Right lobe of liver (tissue), 6 donors: ENCODE results near the gene USP4. TPM values are rescaled to one million over a fixed set of nuclear protein-coding genes. Genes with fewer than 3 reads are reported as not detected.
A peak's percentile ranks its signal among the peaks of the same experiment; 100 is the strongest.
"Not testable (repeated sequence)": the region's sequence is repeated elsewhere in the genome, so short reads cannot be mapped to it uniquely, and the experiment has no call there.

ENCODE experiments used
- ATAC-seq, 4 donors: fragments of 200-7000 bp; cut with Tn5 transposase; one replicate each; pipeline ENCODE4 v1.9.1; 2020; ENCODE audit warnings: mild to moderate bottlenecking in 4 of 4, moderate library complexity in 4 of 4
- DNase-seq, 3 donors: peaks; one replicate each; pipeline ENCODE4 v3.0.0-alpha.2; 2020
- H3K27ac ChIP-seq, 3 donors: fragments of 200-600 bp; one replicate each; pipeline ENCODE4 v1.8.0; 2022
- H3K27me3 ChIP-seq, 2 donors: fragments of 200-600 bp; one replicate each; pipeline ENCODE4 v1.8.0; 2022
- H3K36me3 ChIP-seq, 4 donors: fragments of 200-600 bp; sonication (generic) in 1 of 4; one replicate each; pipeline versions ENCODE4 v1.5.1 to v1.8.0; 2017 to 2022; ENCODE audit warnings: control low read depth in 1 of 4
- H3K4me1 ChIP-seq, 4 donors: fragments of 200-600 bp; sonication (generic) in 1 of 4; one replicate each; pipeline versions ENCODE4 v1.5.1 to v1.8.0; 2017 to 2022; ENCODE audit warnings: control low read depth in 1 of 4
- H3K4me3 ChIP-seq, 3 donors: fragments of 200-600 bp; one replicate each; pipeline ENCODE4 v1.8.0; 2022
- H3K9me3 ChIP-seq, 4 donors: fragments of 200-600 bp; sonication (generic) in 1 of 4; one replicate each; pipeline versions ENCODE4 v1.5.1 to v1.8.0; 2017 to 2022; ENCODE audit warnings: control low read depth in 1 of 4
- CTCF ChIP-seq, 4 donors: fragments of 200-600 bp in 3 of 4; fragments of 450-650 bp in 1 of 4; IDR thresholded peaks; one replicate each; pipeline versions ENCODE4 v1.5.1 to v1.8.0; 2016 to 2022; ENCODE audit warnings: antibody characterized with exemption in 4 of 4, mild to moderate bottlenecking in 2 of 4
- POLR2A ChIP-seq: fragments of 450-650 bp; IDR thresholded peaks from one replicate; pipeline ENCODE4 v1.6.1; 2017; ENCODE audit warnings: antibody characterized with exemption, mild to moderate bottlenecking
- WGBS: methylation state at CpG from one replicate; pipeline ENCODE4 v1.1.6; 2018; ENCODE audit warnings: low coverage, low lambda C conversion rate; ENCODE audit not compliant: insufficient coverage; ENCODE audit errors: missing lambda C conversion rate; 5-methylcytosine and 5-hydroxymethylcytosine counted together
- intact Hi-C, 2 donors: fragments of 100-400 bp; cut with DNase I; formaldehyde crosslinking; loops; one replicate each; pipeline versions ENCODE4 v1.11.2 to v1.14.1; 2022
- total RNA-seq, 6 experiments: library from RNA; depleted of rRNA in 2 of 6; stranded (reverse); fragments of >200 nt in 2 of 6; fragmentation: NEBNext Ultra II Directional in 3 of 6; extraction: Animal tissue kit (Norgen Biotek cat#: 25700) in 3 of 6; gene quantifications; one replicate each; pipeline versions ENCODE4 v1.1.0 to v1.2.4, GENCODE V29; 2016 to 2023
- donor health status: DM: no; HTN: yes; CAD: no.
- donor health status: DM: no; HTN: no; CAD: no.
- donor health status: DM: no; HTN: no; CAD: no.
- donor health status: DM: no; HTN: yes; CAD: no.
- donor health status: DM: no; HTN: yes; CAD: no.

Gene USP4
- total RNA-seq, 6 experiments from 2014 or later, result 10.0 to 26.3 (median 22.2) TPM

DNA sequence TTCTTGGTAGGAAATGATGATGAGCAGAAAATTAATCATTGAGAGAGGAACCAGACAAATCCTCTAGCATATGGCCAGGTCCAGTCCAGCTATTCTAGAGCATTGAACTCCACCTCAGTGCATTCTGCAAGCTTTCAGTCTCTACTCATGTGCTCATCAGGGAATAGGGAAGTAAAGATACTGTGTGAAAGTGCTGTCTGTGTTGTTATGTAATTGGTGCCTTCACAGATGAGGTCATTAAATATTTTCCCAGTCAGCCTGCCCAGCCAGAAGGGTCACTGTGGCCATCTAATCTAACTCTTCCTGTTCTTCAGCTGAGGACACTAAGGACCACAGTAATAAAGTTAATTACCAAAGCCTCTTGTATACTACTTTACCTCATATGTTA is 91.0 kb downstream of the USP4 start:
- no peak for TF ChIP-seq CTCF (IDR thresholded peaks at IDR 0.05)
- TF ChIP-seq POLR2A, result no peak
- no peak overlapping the region for H3K4me3 ChIP-seq
- DNase-seq (no peak), ATAC-seq (peak; percentile 76 to 94 (median 90))
- H3K36me3 ChIP-seq, result no peaks in the 10 kb centered on the region
- no peaks in the 10 kb centered on the region for H3K9me3 ChIP-seq
- H3K4me1 ChIP-seq, result no peaks in the 10 kb centered on the region
- H3K27me3 ChIP-seq, result no peaks in the 10 kb centered on the region
- intact Hi-C loops, result no loop called here
- peak overlapping the region; percentile 21 to 57 (median 53) for H3K27ac ChIP-seq

DNA sequence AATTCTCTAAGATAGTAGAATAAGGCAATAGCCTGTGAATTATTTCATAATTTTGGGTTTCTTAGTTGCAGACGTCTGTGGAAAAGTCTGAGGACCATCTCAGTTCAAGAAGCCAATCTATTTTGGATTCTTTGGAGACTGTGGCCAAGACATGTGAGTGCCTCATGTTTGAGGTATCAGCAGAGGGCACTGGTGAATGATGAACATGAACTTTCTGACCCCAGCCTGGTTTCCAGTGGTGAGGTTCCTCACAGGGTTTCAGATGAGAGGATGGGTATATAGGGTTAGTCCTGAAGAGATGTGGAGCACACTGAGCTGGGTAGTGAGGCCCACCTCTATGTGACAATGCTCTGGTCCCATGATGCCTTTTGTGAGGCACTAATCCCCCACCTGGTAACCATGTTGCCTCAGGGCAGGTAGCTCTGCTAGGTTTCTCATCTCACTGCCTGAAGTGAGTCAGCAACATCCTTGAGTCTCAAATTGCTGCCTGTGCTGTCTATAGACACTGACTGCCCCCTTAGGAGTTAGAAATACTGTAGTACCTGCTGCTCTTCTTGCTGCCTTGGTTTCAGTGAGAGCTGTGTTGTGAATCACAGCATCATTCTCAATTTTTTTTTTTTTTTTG is 95.2 kb downstream of the USP4 start:
- Histone ChIP-seq H3K27ac (no peak overlapping the region), H3K36me3 (no peaks in the 10 kb centered on the region), H3K4me3 (no peak overlapping the region), H3K4me1 (no peaks in the 10 kb centered on the region), H3K9me3 (no peaks in the 10 kb centered on the region), H3K27me3 (no peaks in the 10 kb centered on the region)
- 31% methylated on average over 1 of the region's 1 CpG for WGBS
- no peak for TF ChIP-seq POLR2A
- no peak for TF ChIP-seq CTCF (IDR thresholded peaks at IDR 0.05)
- ATAC-seq (peak in 3 of 4 donors; percentile 56 to 74 (median 60)), DNase-seq (no peak)
- intact Hi-C loops, result no loop called here

- H3K27ac ChIP-seq, H3K36me3 ChIP-seq, DNase-seq, H3K27me3 ChIP-seq, ATAC-seq, H3K9me3 ChIP-seq, H3K4me3 ChIP-seq, intact Hi-C loops, H3K4me1 ChIP-seq: not testable (repeated sequence)
- WGBS, result 77% methylated on average over 6 of the region's 11 CpGs
Measured at GRCh38 chr3:49240091-49240490, 99.8 kb downstream of the USP4 start.

DNA sequence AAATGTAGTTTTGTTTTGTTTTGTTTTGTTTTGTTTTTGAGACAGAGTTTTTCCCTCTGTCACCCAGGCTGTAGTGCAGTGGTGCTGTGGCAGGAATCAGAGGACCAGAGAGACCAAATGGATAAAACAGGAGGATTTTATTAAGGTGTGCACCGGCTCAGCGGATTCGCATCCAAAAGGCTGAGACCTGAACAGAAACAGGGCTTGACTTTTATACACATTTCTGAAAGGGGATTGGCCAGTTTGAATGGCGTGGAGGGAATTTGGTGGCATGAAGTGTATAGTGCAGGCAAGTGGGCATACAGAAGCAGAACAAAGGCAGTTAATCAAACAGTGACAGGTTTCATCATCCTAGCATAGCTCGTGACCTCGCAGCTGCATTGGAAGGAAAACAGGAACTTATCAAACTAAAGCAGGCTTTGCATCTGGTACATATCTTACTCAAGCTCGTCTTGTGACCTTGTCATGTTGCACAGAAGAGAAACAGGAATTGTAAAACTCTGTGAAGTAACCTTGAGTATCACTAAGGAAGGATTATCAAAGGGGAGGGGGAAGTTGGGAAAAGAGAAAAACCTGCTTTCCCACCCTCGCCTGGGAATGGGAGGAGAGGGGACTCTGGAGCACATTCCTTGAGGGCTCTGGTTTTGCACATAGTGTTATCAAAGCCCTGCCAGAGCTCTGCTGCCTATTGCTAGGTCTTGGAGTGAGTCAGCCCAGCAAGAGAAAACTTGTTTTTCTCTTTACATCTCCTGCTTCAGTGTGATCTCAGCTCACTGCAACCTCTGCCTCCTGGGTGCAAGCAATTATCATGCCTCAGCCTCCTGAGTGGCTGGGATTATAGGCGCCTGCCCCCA is 101.4 kb downstream of the USP4 start:
- Histone ChIP-seq H3K27me3 (no peaks in the 10 kb centered on the region), H3K27ac (peak overlapping the region; percentile 7 to 47 (median 37)), H3K4me1 (no peaks in the 10 kb centered on the region), H3K4me3 (no peak overlapping the region), H3K36me3 (no peaks in the 10 kb centered on the region), H3K9me3 (peaks cover 0 to 7% (median 0%) of the 10 kb centered on the region in 4 donors)
- DNase-seq (no peak), ATAC-seq (peak; percentile 56 to 92 (median 86))
- no peak for TF ChIP-seq POLR2A
- no peak for TF ChIP-seq CTCF (IDR thresholded peaks at IDR 0.05)
- 45% methylated on average over 9 of the region's 9 CpGs for WGBS
- intact Hi-C loops, result no loop called here

- TF ChIP-seq CTCF (IDR thresholded peaks at IDR 0.05), result no peak
- no peak for TF ChIP-seq POLR2A
- ATAC-seq, result no peak
- Histone ChIP-seq H3K27ac (no peak overlapping the region), H3K36me3 (no peaks in the 10 kb centered on the region), H3K4me3 (no peak overlapping the region), H3K9me3 (peaks cover 0 to 15% (median 0%) of the 10 kb centered on the region in 4 donors), H3K4me1 (no peaks in the 10 kb centered on the region), H3K27me3 (no peaks in the 10 kb centered on the region)
- no peak for DNase-seq
- 76% methylated on average over 3 of the region's 3 CpGs for WGBS
- intact Hi-C loops, result no loop called here
Measured at GRCh38 chr3:49237344-49237743, 102.5 kb downstream of the USP4 start.
